ENCODE data around the gene METRNL.
"Not testable (repeated sequence)": the region's sequence is repeated elsewhere in the genome, so short reads cannot be mapped to it uniquely, and the experiment has no call there.

The METRNL gene

GRCh38 chr17:83053739-83054451, 25.5 kb upstream of the METRNL start:
- no peak for TF ChIP-seq CTCF (IDR thresholded peaks at IDR 0.05; ENCODE audit: low read depth, low read length)
- DNase-seq (ENCODE audit: extremely low read depth, low read depth) = no peak

- DNase-seq (ENCODE audit: extremely low read depth, low read depth) = no peak
- TF ChIP-seq CTCF (IDR thresholded peaks at IDR 0.05; ENCODE audit: low read depth, low read length) = no peak
These were observed 24.8 kb upstream of the METRNL start for GRCh38 chr17:83054518-83055125.

- not testable (repeated sequence) for DNase-seq (ENCODE audit: extremely low read depth, low read depth)
These were observed 24.2 kb upstream of the METRNL start for GRCh38 chr17:83055176-83055575.

GRCh38 chr17:83055911-83056582, 23.4 kb upstream of the METRNL start:
- DNase-seq (ENCODE audit: extremely low read depth, low read depth) = no peak

GRCh38 chr17:83056583-83057396, 22.6 kb upstream of the METRNL start:
- no peak for TF ChIP-seq CTCF (IDR thresholded peaks at IDR 0.05; ENCODE audit: low read depth, low read length)
- DNase-seq (ENCODE audit: extremely low read depth, low read depth) = no peak

More at GRCh38 chr17:83055911-83056582, 23.4 kb upstream of the METRNL start:
- TF ChIP-seq CTCF (IDR thresholded peaks at IDR 0.05; ENCODE audit: low read depth, low read length) = no peak

GRCh38 chr17:83057397-83057761, 22.0 kb upstream of the METRNL start:
- TF ChIP-seq CTCF (IDR thresholded peaks at IDR 0.05; ENCODE audit: low read depth, low read length) = no peak
- no peak for DNase-seq (ENCODE audit: extremely low read depth, low read depth)

GRCh38 chr17:83057793-83058265, 21.6 kb upstream of the METRNL start:
- no peak for TF ChIP-seq CTCF (IDR thresholded peaks at IDR 0.05; ENCODE audit: low read depth, low read length)
- DNase-seq (ENCODE audit: extremely low read depth, low read depth) = no peak

Measured in AG09319 (cell line).